Omental fat pad (tissue), 4 donors: ENCODE measurements around the gene HEATR9. TPM values are rescaled to one million over a fixed set of nuclear protein-coding genes. Genes with fewer than 3 reads are reported as not detected.

Experiments used
- ATAC-seq: fragments of 150-250 bp; one replicate; pipeline ENCODE4 v1.9.1; 2016; ENCODE audit warnings: mild to moderate bottlenecking, moderate library complexity; ENCODE audit not compliant: low FRiP score
- DNase-seq: peaks from one replicate; pipeline ENCODE4 v3.0.0-alpha.2; 2019; ENCODE audit warnings: low spot score
- CTCF ChIP-seq, 3 donors: fragments of 450-650 bp; IDR thresholded peaks; one replicate each; pipeline ENCODE4 v1.5.1; 2016 to 2017; ENCODE audit warnings: antibody characterized with exemption in 3 of 3, mild to moderate bottlenecking in 3 of 3, moderate library complexity in 2 of 3
- small RNA-seq: library from RNA; depleted of rRNA; stranded (forward); fragments of <200 nt; gene quantifications from one replicate; pipeline ENCODE3, GENCODE V24; 2016
- total RNA-seq, 4 donors: library from RNA; depleted of rRNA; stranded (reverse); fragments of >200 nt; gene quantifications; one replicate each; pipeline ENCODE4 v1.1.0, GENCODE V29; 2016

The HEATR9 gene
- total RNA-seq, 4 donors from 2014 or later: not detected

- no peak for ATAC-seq
Observed at GRCh38 chr17:35809855-35810461, 58.7 kb downstream of the HEATR9 start.

GRCh38 chr17:35808962-35809854 lies 59.5 kb downstream of the HEATR9 start, which contains the start of gene TAF15:
TAF15 (plus strand) TSS chr17:35809484; CDS start chr17:35809570, 86 bp downstream.
- ATAC-seq: peak; percentile 98
- DNase-seq: peak; percentile 83
- no peak for TF ChIP-seq CTCF (IDR thresholded peaks at IDR 0.05)

More at GRCh38 chr17:35809855-35810461, 58.7 kb downstream of the HEATR9 start:
- peak; percentile 26 for DNase-seq
- TF ChIP-seq CTCF (IDR thresholded peaks at IDR 0.05): no peak

- no peak for TF ChIP-seq CTCF (IDR thresholded peaks at IDR 0.05)
- no peak for ATAC-seq
- DNase-seq: no peak
Observed at GRCh38 chr17:35808240-35808961, 60.3 kb downstream of the HEATR9 start.

GRCh38 chr17:35807371-35808144 lies 61.1 kb downstream of the HEATR9 start:
- ATAC-seq (no peak), DNase-seq (no peak)
- TF ChIP-seq CTCF (IDR thresholded peaks at IDR 0.05): no peak

Small RNA genes within 50 kb of the gene (small RNA-seq; reads per million reads assigned to genes)
- gene RF00100: 700 reads per million, percentile 98 among the genes with 10 or more reads in this experiment

Other genes starting within 250 kb of the HEATR9 start
- gene RASL10B, start 137.3 kb downstream of the HEATR9 start, total RNA-seq: 10 to 100 TPM in 3 of 4 donors, 1 to 10 TPM in 1; 9.9 to 63.8 (median 42.3) TPM
- under 1 TPM in 3 of 4 donors, not detected in 1; 0.37 to 0.82 (median 0.48) TPM for gene GAS2L2, start 115.7 kb downstream of the HEATR9 start, total RNA-seq
- not detected for gene C17orf50, start 108.0 kb downstream of the HEATR9 start, total RNA-seq
- gene MMP28, start 73.2 kb downstream of the HEATR9 start, total RNA-seq: 10 to 100 TPM; 31.5 to 65.6 (median 48.7) TPM
- 10 to 100 TPM; 33.2 to 80.2 (median 64.0) TPM for gene TAF15, start 59.4 kb downstream of the HEATR9 start, total RNA-seq
- gene CCL5, start 11.5 kb upstream of the HEATR9 start, total RNA-seq: 10 to 100 TPM in 1 of 4 donors, 1 to 10 TPM in 3; 5.5 to 10.7 (median 6.0) TPM
- not detected for gene RDM1, start 61.9 kb upstream of the HEATR9 start, total RNA-seq
- gene LYZL6, start 74.8 kb upstream of the HEATR9 start, total RNA-seq: not detected
- 1 to 10 TPM in 1 of 4 donors, under 1 TPM in 1, not detected in 2; 0.69 to 2.8 TPM for gene CCL16, start 112.6 kb upstream of the HEATR9 start, total RNA-seq
- gene CCL14, start 117.8 kb upstream of the HEATR9 start, total RNA-seq: 10 to 100 TPM; 29.0 to 83.2 (median 68.7) TPM
- gene CCL15, start 132.7 kb upstream of the HEATR9 start, total RNA-seq: 1 to 10 TPM in 1 of 4 donors, not detected in 3; 4.6 TPM
- 1 to 10 TPM; 1.5 to 6.6 (median 4.7) TPM for gene CCL23, start 149.1 kb upstream of the HEATR9 start, total RNA-seq
- 10 to 100 TPM in 2 of 4 donors, 1 to 10 TPM in 2; 1.7 to 21.5 (median 9.8) TPM for gene CCL18, start 195.4 kb upstream of the HEATR9 start, total RNA-seq
- 10 to 100 TPM in 2 of 4 donors, 1 to 10 TPM in 2; 4.1 to 12.1 (median 8.0) TPM for gene CCL3, start 221.3 kb upstream of the HEATR9 start, total RNA-seq
- 10 to 100 TPM in 3 of 4 donors, 1 to 10 TPM in 1; 8.6 to 13.3 (median 11.3) TPM for gene CCL4, start 234.9 kb upstream of the HEATR9 start, total RNA-seq